Transverse colon (tissue), 4 donors: ENCODE data around the gene PIGS. TPM values are rescaled to one million over a fixed set of nuclear protein-coding genes. Genes with fewer than 3 reads are reported as not detected.

Source experiments
- DNase-seq: peaks from one replicate; pipeline ENCODE4 v3.0.0-alpha.2; 2019
- H3K27ac ChIP-seq, 4 donors: fragments of 200-600 bp; sonication (generic); 2 replicates each; pipeline ENCODE4 v1.5.1; 2016 to 2018; ENCODE audit warnings: inconsistent platforms in 4 of 4
- H3K27me3 ChIP-seq: fragments of 200-600 bp; sonication (generic); 2 replicates; pipeline ENCODE4 v1.5.1; 2017; ENCODE audit warnings: inconsistent platforms
- H3K36me3 ChIP-seq, 4 donors: fragments of 200-600 bp; sonication (generic); 2 replicates each; pipeline ENCODE4 v1.5.1; 2017 to 2019; ENCODE audit warnings: inconsistent platforms in 4 of 4
- H3K4me1 ChIP-seq, 4 donors: fragments of 200-600 bp; sonication (generic); 2 replicates each; pipeline ENCODE4 v1.5.1; 2017 to 2020; ENCODE audit warnings: inconsistent platforms in 4 of 4
- H3K4me3 ChIP-seq, 4 donors: fragments of 200-600 bp; sonication (generic); 1 replicate in 1 of 4; 2 replicates in 3 of 4; pipeline versions ENCODE4 v1.5.1 to v1.6.1; 2017 to 2019; ENCODE audit warnings: inconsistent platforms in 4 of 4
- H3K9me3 ChIP-seq, 2 donors: fragments of 200-600 bp; sonication (generic); 2 replicates each; pipeline ENCODE4 v1.5.1; 2017 to 2019; ENCODE audit warnings: inconsistent platforms in 2 of 2
- CTCF ChIP-seq, 5 experiments: fragments of 200-600 bp in 3 of 5; fragments of 450-650 bp in 2 of 5; sonication (generic) in 3 of 5; IDR thresholded peaks; 1 replicate in 2 of 5; 2 replicates in 3 of 5; pipeline ENCODE4 v1.5.1; 2016 to 2017; ENCODE audit warnings: antibody characterized with exemption in 5 of 5, inconsistent platforms in 3 of 5, mild to moderate bottlenecking in 2 of 5, moderate library complexity in 1 of 5
- EP300 ChIP-seq: sonication (generic); formaldehyde crosslinking; IDR thresholded peaks from one replicate; pipeline ENCODE4 v1.6.1; 2017; ENCODE audit warnings: antibody characterized with exemption, low read depth
- POLR2A ChIP-seq: fragments of 450-650 bp; IDR thresholded peaks from one replicate; pipeline ENCODE4 v1.6.1; 2016; ENCODE audit warnings: antibody characterized with exemption, mild to moderate bottlenecking, moderate library complexity
- POLR2AphosphoS5 ChIP-seq, 3 donors: sonication (generic); formaldehyde crosslinking; IDR thresholded peaks; one replicate each; pipeline ENCODE4 v1.6.1; 2016; ENCODE audit warnings: antibody characterized with exemption in 3 of 3
- WGBS, 2 donors: methylation state at CpG; one replicate each; pipeline ENCODE4 v1.1.5; 2018; ENCODE audit warnings: low coverage in 1 of 2; 5-methylcytosine and 5-hydroxymethylcytosine counted together
- in situ Hi-C, 4 donors: fragments of 200-750 bp; cut with MboI; loops; one replicate each; pipeline versions ENCODE4 v1.15.0 to v1.15.1; 2017; ENCODE audit warnings: low sequenced_read_pairs in 3 of 4, low pct_ligation_motif_present in 1 of 4, low pct_unique_long_range_greater_than_20kb in 1 of 4
- intact Hi-C: fragments of 100-400 bp; cut with DNase I; formaldehyde crosslinking; loops from one replicate; pipeline ENCODE4 v1.15.1; 2023; ENCODE audit warnings: low total_unique reads
- total RNA-seq, 4 donors: library from RNA; depleted of rRNA; stranded (reverse); fragments of >200 nt; gene quantifications; one replicate each; pipeline ENCODE4 v1.1.0, GENCODE V29; 2016

PIGS gene
- total RNA-seq, 4 donors from 2014 or later: 18.1 to 182 (median 87.6) TPM

- H3K9me3 ChIP-seq: no peaks in the 10 kb centered on the region
- H3K36me3 ChIP-seq: no peaks in the 10 kb centered on the region
- DNase-seq: no peak
- intact Hi-C loops: no loop called here
- H3K27ac ChIP-seq: no peak overlapping the region
- no peak overlapping the region for H3K4me3 ChIP-seq
- H3K4me1 ChIP-seq: peaks cover 10 to 28% (median 19%) of the 10 kb centered on the region in 4 donors
- in situ Hi-C loops: no loop called here
- 95% methylated on average over 14 of the region's 14 CpGs; no CpG with 5 or more reads in 1 of the 2 donors for WGBS, 2 donors
- TF ChIP-seq POLR2A: no peak
- H3K27me3 ChIP-seq: no peaks in the 10 kb centered on the region
Observed at GRCh38 chr17:28575126-28575795, 3.9 kb upstream of the PIGS start.

- in situ Hi-C loops: no loop called here
Observed at GRCh38 chr17:28574526-28574925, 3.2 kb upstream of the PIGS start.

GRCh38 chr17:28573966-28574480 is 2.7 kb upstream of the PIGS start:
- no peak overlapping the region for H3K4me3 ChIP-seq
- no peaks in the 10 kb centered on the region for H3K9me3 ChIP-seq
- in situ Hi-C loops (no loop called here), intact Hi-C loops (no loop called here)
- TF ChIP-seq CTCF (IDR thresholded peaks at IDR 0.05) (no peak), EP300 (no peak), POLR2A (no peak), POLR2AphosphoS5 (IDR thresholded peaks at IDR 0.05) (no peak)
- DNase-seq: no peak
- no peaks in the 10 kb centered on the region for H3K27me3 ChIP-seq
- H3K27ac ChIP-seq: no peak overlapping the region
- peaks cover 12 to 37% (median 25%) of the 10 kb centered on the region in 4 donors for H3K4me1 ChIP-seq
- no peaks in the 10 kb centered on the region for H3K36me3 ChIP-seq
- WGBS, 2 donors: 98% methylated on average over 6 of the region's 6 CpGs; no CpG with 5 or more reads in 1 of the 2 donors

More at GRCh38 chr17:28574526-28574925, 3.2 kb upstream of the PIGS start:
- intact Hi-C loops: no loop called here
- Histone ChIP-seq H3K27ac (no peak overlapping the region), H3K4me3 (no peak overlapping the region), H3K9me3 (no peaks in the 10 kb centered on the region), H3K36me3 (no peaks in the 10 kb centered on the region), H3K27me3 (no peaks in the 10 kb centered on the region), H3K4me1 (peaks cover 12 to 36% (median 25%) of the 10 kb centered on the region in 4 donors)
- 83% methylated on average over 7 of the region's 7 CpGs; no CpG with 5 or more reads in 1 of the 2 donors for WGBS, 2 donors
- TF ChIP-seq EP300: no peak
- TF ChIP-seq CTCF (IDR thresholded peaks at IDR 0.05): no peak
- no peak for DNase-seq

- in situ Hi-C loops (no loop called here), intact Hi-C loops (no loop called here)
- 93% methylated on average over 9 of the region's 9 CpGs; no CpG with 5 or more reads in 1 of the 2 donors for WGBS, 2 donors
- H3K9me3 ChIP-seq: no peaks in the 10 kb centered on the region
- no peak overlapping the region for H3K27ac ChIP-seq
- H3K36me3 ChIP-seq: no peaks in the 10 kb centered on the region
- H3K4me1 ChIP-seq: peaks cover 12 to 37% (median 25%) of the 10 kb centered on the region in 4 donors
- DNase-seq: no peak
- TF ChIP-seq CTCF (IDR thresholded peaks at IDR 0.05) (no peak), POLR2AphosphoS5 (IDR thresholded peaks at IDR 0.05) (no peak), EP300 (no peak), POLR2A (no peak)
- H3K27me3 ChIP-seq: no peaks in the 10 kb centered on the region
- H3K4me3 ChIP-seq: no peak overlapping the region
Observed at GRCh38 chr17:28573521-28573920, 2.2 kb upstream of the PIGS start.

GRCh38 chr17:28573040-28573380 is 1.7 kb upstream of the PIGS start:
- Histone ChIP-seq H3K27ac (no peak overlapping the region), H3K9me3 (no peaks in the 10 kb centered on the region), H3K4me1 (peaks cover 12 to 37% (median 25%) of the 10 kb centered on the region in 4 donors), H3K4me3 (no peak overlapping the region), H3K27me3 (no peaks in the 10 kb centered on the region), H3K36me3 (no peaks in the 10 kb centered on the region)
- no peak for DNase-seq
- in situ Hi-C loops (no loop called here), intact Hi-C loops (no loop called here)
- TF ChIP-seq POLR2A: no peak
- no peak for TF ChIP-seq POLR2AphosphoS5 (IDR thresholded peaks at IDR 0.05)
- no peak for TF ChIP-seq CTCF (IDR thresholded peaks at IDR 0.05)
- TF ChIP-seq EP300: no peak
